ENCODE data around the gene SCG2.

The SCG2 gene

GRCh38 chr2:223587301-223587700 lies 14.9 kb downstream of the SCG2 start:
- Histone ChIP-seq H3K4me3 (ENCODE audit: low read depth, low read length) (no peak overlapping the region), H3K27ac (ENCODE audit: extremely low read depth, low read depth, low read length) (no peak overlapping the region), H3K36me3 (ENCODE audit: control insufficient read depth in 2 of 2, insufficient read depth in 1 of 2, low read length in 2 of 2) (no peaks in the 10 kb centered on the region), H3K4me1 (ENCODE audit: control insufficient read depth, insufficient read depth, low read length) (peaks cover 3% of the 10 kb centered on the region), H3K9me3 (ENCODE audit: control insufficient read depth, insufficient read depth, low read depth, low read length) (no peaks in the 10 kb centered on the region)
- ChIA-PET CTCF (no interaction called here), POLR2A (no interaction called here)
- TF ChIP-seq ZNF777 (tag by site-specific recombination; IDR thresholded peaks at IDR 0.05; ENCODE audit: borderline replicate concordance) = no peak
- no peak for TF ChIP-seq ZSCAN5A (tag by site-specific recombination; IDR thresholded peaks at IDR 0.05)
- no peak for TF ChIP-seq ZNF544 (tag by site-specific recombination; IDR thresholded peaks at IDR 0.05)
- no peak for TF ChIP-seq RBAK (tag by site-specific recombination; IDR thresholded peaks at IDR 0.05)
- TF ChIP-seq ZNF785 (tag by site-specific recombination; IDR thresholded peaks at IDR 0.05) = no peak
- TF ChIP-seq ZNF391 (tag by site-specific recombination; IDR thresholded peaks at IDR 0.05; ENCODE audit: borderline replicate concordance, low read depth) = no peak
- no peak for TF ChIP-seq OVOL3 (tag by site-specific recombination; IDR thresholded peaks at IDR 0.05)
- TF ChIP-seq ZNF362 (tag by site-specific recombination; IDR thresholded peaks at IDR 0.05) = no peak
- TF ChIP-seq ZNF561 (tag by site-specific recombination; IDR thresholded peaks at IDR 0.05; ENCODE audit: borderline replicate concordance) = no peak
- no peak for TF ChIP-seq ZNF223 (tag by site-specific recombination; IDR thresholded peaks at IDR 0.05)
- TF ChIP-seq ZNF324 (tag by site-specific recombination; IDR thresholded peaks at IDR 0.05) = no peak
- TF ChIP-seq ZBTB44 (tag by site-specific recombination; IDR thresholded peaks at IDR 0.05) = no peak
- no peak for TF ChIP-seq ZNF184 (tag by site-specific recombination; IDR thresholded peaks at IDR 0.05)
- no peak for TF ChIP-seq KLF9 (tag by site-specific recombination; IDR thresholded peaks at IDR 0.05; ENCODE audit: low read depth)
- no peak for TF ChIP-seq ZNF354C (tag by site-specific recombination; IDR thresholded peaks at IDR 0.05; ENCODE audit: borderline replicate concordance, low read depth)
- no peak for TF ChIP-seq ZNF704 (tag by site-specific recombination; IDR thresholded peaks at IDR 0.05)

- Histone ChIP-seq H3K4me1 (ENCODE audit: control insufficient read depth, insufficient read depth, low read length) (peaks cover 3% of the 10 kb centered on the region), H3K9me3 (ENCODE audit: control insufficient read depth, insufficient read depth, low read depth, low read length) (no peaks in the 10 kb centered on the region), H3K36me3 (ENCODE audit: control insufficient read depth in 2 of 2, insufficient read depth in 1 of 2, low read length in 2 of 2) (no peaks in the 10 kb centered on the region), H3K27ac (ENCODE audit: extremely low read depth, low read depth, low read length) (no peak overlapping the region), H3K4me3 (ENCODE audit: low read depth, low read length) (no peak overlapping the region)
- TF ChIP-seq SCRT2 (tag by site-specific recombination; IDR thresholded peaks at IDR 0.05) (peak; percentile 23; the same call in 1 of the 2 replicates), ZNF549 (tag by site-specific recombination; IDR thresholded peaks at IDR 0.05) (no peak)
- ChIA-PET CTCF (interaction anchor here (0.7 kb wide), 1 partner anchor 10 kb away, joined by 3 read pairs; no protein-coding TSS in a partner anchor), POLR2A (no interaction called here)
Measured at GRCh38 chr2:223586261-223586660, 15.9 kb downstream of the SCG2 start.

GRCh38 chr2:223585666-223586065 lies 16.5 kb downstream of the SCG2 start:
- no peak overlapping the region for H3K4me3 ChIP-seq (ENCODE audit: low read depth, low read length)
- CTCF ChIA-PET = no interaction called here
- TF ChIP-seq ZBTB48 (tag by site-specific recombination; IDR thresholded peaks at IDR 0.05) (no peak), ZFP3 (tag by site-specific recombination; IDR thresholded peaks at IDR 0.05; ENCODE audit: low read depth) (no peak), MEIS1 (CRISPR knock-in tag; IDR thresholded peaks at IDR 0.05; ENCODE audit: borderline replicate concordance) (no peak), ZNF18 (tag by site-specific recombination; IDR thresholded peaks at IDR 0.05) (no peak), ZBTB7A (tag by site-specific recombination; IDR thresholded peaks at IDR 0.05; ENCODE audit: low read depth) (no peak), ZNF335 (tag by site-specific recombination; conservative IDR thresholded peaks at IDR 0.05) (no peak), ZNF324 (tag by site-specific recombination; IDR thresholded peaks at IDR 0.05) (no peak), ZSCAN23 (tag by site-specific recombination; IDR thresholded peaks at IDR 0.05) (no peak), ZBTB20 (tag by site-specific recombination; IDR thresholded peaks at IDR 0.05) (no peak), ZNF580 (tag by site-specific recombination; IDR thresholded peaks at IDR 0.05) (no peak)

More at GRCh38 chr2:223585666-223586065, 16.5 kb downstream of the SCG2 start:
- no peaks in the 10 kb centered on the region for H3K9me3 ChIP-seq (ENCODE audit: control insufficient read depth, insufficient read depth, low read depth, low read length)
- H3K27ac ChIP-seq (ENCODE audit: extremely low read depth, low read depth, low read length) = no peak overlapping the region
- POLR2A ChIA-PET = no interaction called here
- H3K4me1 ChIP-seq (ENCODE audit: control insufficient read depth, insufficient read depth, low read length) = peaks cover 5% of the 10 kb centered on the region
- H3K36me3 ChIP-seq (ENCODE audit: control insufficient read depth in 2 of 2, insufficient read depth in 1 of 2, low read length in 2 of 2) = no peaks in the 10 kb centered on the region

Measured in HEK293 (cell line).